DND-41 (cell line): Measurements from ENCODE around the gene MX2.

Experiments used
- ATAC-seq: fragments of 200-7000 bp; cut with Tn5 transposase; 3 replicates; pipeline ENCODE4 v1.9.1; 2021; ENCODE audit warnings: low read depth; ENCODE audit not compliant: insufficient read depth
- DNase-seq: peaks from one replicate; pipeline ENCODE4 v3.0.0-alpha.2; 2020
- H2AFZ ChIP-seq: 2 replicates; pipeline ENCODE4 v1.6.0; 2012; ENCODE audit warnings: low read depth, low read length
- H3K27ac ChIP-seq: 2 replicates; pipeline ENCODE4 v1.5.1; 2012; ENCODE audit warnings: low read length, inconsistent platforms
- H3K27me3 ChIP-seq: fragments of 200-600 bp; sonication (generic); 2 replicates; pipeline ENCODE4 v1.6.0; 2012; ENCODE audit warnings: low read length, mild to moderate bottlenecking, inconsistent platforms; ENCODE audit not compliant: insufficient read depth, poor library complexity
- H3K36me3 ChIP-seq: 2 replicates; pipeline ENCODE4 v1.5.1; 2012; ENCODE audit warnings: low read length, inconsistent platforms; ENCODE audit not compliant: insufficient read depth
- H3K4me1 ChIP-seq: 2 replicates; pipeline ENCODE4 v1.5.1; 2012; ENCODE audit warnings: mild to moderate bottlenecking, low read length; ENCODE audit not compliant: insufficient read depth
- H3K4me2 ChIP-seq: 2 replicates; pipeline ENCODE4 v1.6.0; 2012; ENCODE audit warnings: mild to moderate bottlenecking, moderate library complexity, low read length, inconsistent platforms; ENCODE audit not compliant: insufficient read depth
- H3K4me3 ChIP-seq, 2 experiments: fragments of 200-600 bp in 1 of 2; shearing (Covaris generic) in 1 of 2; 2 replicates each; pipeline ENCODE4 v1.5.1; 2012 to 2016; ENCODE audit warnings: inconsistent platforms in 2 of 2, low read length in 2 of 2, mild to moderate bottlenecking in 2 of 2, low read depth in 1 of 2, moderate library complexity in 1 of 2
- H3K79me2 ChIP-seq: 2 replicates; pipeline ENCODE4 v1.6.0; 2012; ENCODE audit warnings: low read length, inconsistent platforms; ENCODE audit not compliant: insufficient read depth
- H3K9ac ChIP-seq: 2 replicates; pipeline ENCODE4 v1.6.0; 2012; ENCODE audit warnings: low read depth, mild to moderate bottlenecking, inconsistent platforms, low read length, moderate library complexity
- H3K9me3 ChIP-seq: 2 replicates; pipeline ENCODE4 v1.5.1; 2012; ENCODE audit warnings: low read length, moderate library complexity, mild to moderate bottlenecking, inconsistent platforms; ENCODE audit not compliant: insufficient read depth, severe bottlenecking
- H4K20me1 ChIP-seq: 2 replicates; pipeline ENCODE4 v1.6.0; 2012; ENCODE audit warnings: low read length; ENCODE audit not compliant: insufficient read depth
- CTCF ChIP-seq: IDR thresholded peaks from 2 replicates; pipeline ENCODE4 v1.5.1; 2012; ENCODE audit warnings: borderline replicate concordance, low read length, moderate library complexity, mild to moderate bottlenecking; ENCODE audit not compliant: poor library complexity, severe bottlenecking; ENCODE audit errors: extremely low read depth
- EZH2 ChIP-seq: IDR thresholded peaks from 3 replicates; pipeline ENCODE4 v1.6.1; 2012; ENCODE audit warnings: borderline replicate concordance, low read depth, mild to moderate bottlenecking, moderate library complexity, low read length, inconsistent platforms; ENCODE audit not compliant: severe bottlenecking

MX2 gene

GRCh38 chr21:41390043-41390639 is 28.3 kb downstream of the MX2 start:
- H3K4me3 ChIP-seq = no peak overlapping the region
- ATAC-seq (no peak), DNase-seq (no peak)
- no peak overlapping the region for H3K4me2 ChIP-seq
- no peak overlapping the region for H3K27ac ChIP-seq
- no peak overlapping the region for H3K9ac ChIP-seq
- H3K9me3 ChIP-seq = no peaks in the 10 kb centered on the region
- H3K4me1 ChIP-seq = no peaks in the 10 kb centered on the region
- no peaks in the 10 kb centered on the region for H3K27me3 ChIP-seq
- peaks cover 57% of the 10 kb centered on the region for H3K36me3 ChIP-seq
- TF ChIP-seq EZH2 = no peak
- no peak for TF ChIP-seq CTCF
- no peaks in the 10 kb centered on the region for H3K79me2 ChIP-seq
- no peak overlapping the region for H2AFZ ChIP-seq
- no peaks in the 10 kb centered on the region for H4K20me1 ChIP-seq

- no peak overlapping the region for H3K27ac ChIP-seq
- peaks cover 60% of the 10 kb centered on the region for H3K36me3 ChIP-seq
- H4K20me1 ChIP-seq = no peaks in the 10 kb centered on the region
- H3K79me2 ChIP-seq = no peaks in the 10 kb centered on the region
- DNase-seq (no peak), ATAC-seq (no peak)
- H3K9me3 ChIP-seq = no peaks in the 10 kb centered on the region
- TF ChIP-seq CTCF = no peak
- TF ChIP-seq EZH2 = no peak
- H3K4me1 ChIP-seq = no peaks in the 10 kb centered on the region
- H3K27me3 ChIP-seq = no peaks in the 10 kb centered on the region
- H3K4me2 ChIP-seq = no peak overlapping the region
- H3K9ac ChIP-seq = no peak overlapping the region
- no peak overlapping the region for H3K4me3 ChIP-seq
- H2AFZ ChIP-seq = no peak overlapping the region
Measured at GRCh38 chr21:41393876-41394465, 32.1 kb downstream of the MX2 start.

GRCh38 chr21:41396558-41397075 is 34.8 kb downstream of the MX2 start:
- Histone ChIP-seq H3K36me3 (peaks cover 59% of the 10 kb centered on the region), H4K20me1 (no peaks in the 10 kb centered on the region), H3K9ac (no peak overlapping the region), H3K27ac (no peak overlapping the region), H3K4me3 (no peak overlapping the region), H3K27me3 (no peaks in the 10 kb centered on the region), H2AFZ (no peak overlapping the region), H3K79me2 (no peaks in the 10 kb centered on the region), H3K4me2 (no peak overlapping the region), H3K4me1 (no peaks in the 10 kb centered on the region), H3K9me3 (no peaks in the 10 kb centered on the region)
- no peak for TF ChIP-seq CTCF
- TF ChIP-seq EZH2 = no peak
- no peak for ATAC-seq
- no peak for DNase-seq
